ENCODE measurements around the gene GREB1. TPM values are rescaled to one million over a fixed set of nuclear protein-coding genes. Genes with fewer than 3 reads are reported as not detected.

GREB1 gene
- total and polyA plus RNA-seq, 12 donors: 2.2 to 26.2 (median 3.7) TPM

DNA sequence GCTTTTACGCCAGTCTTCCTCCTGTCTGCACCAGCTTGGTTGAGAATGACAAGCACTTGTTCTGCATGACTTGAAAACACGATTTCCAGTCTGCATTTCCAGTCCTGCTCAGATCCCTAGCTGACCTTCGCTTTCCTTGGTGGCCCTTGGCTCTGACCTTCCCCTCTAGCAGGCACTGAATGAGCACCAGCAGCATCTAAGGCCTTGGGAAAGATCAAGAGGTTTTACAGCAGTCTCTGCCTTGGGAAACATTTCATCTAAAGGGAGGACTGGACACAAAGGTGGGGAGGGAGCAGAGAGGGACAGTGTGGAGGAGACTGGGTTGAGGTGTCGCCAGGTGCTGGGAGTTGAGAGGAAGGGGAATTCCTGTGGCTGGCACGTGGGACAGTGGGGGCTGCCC is 105.7 kb downstream of the GREB1 start:
- Histone ChIP-seq H3K9me3 (replicated peaks in 1 of 3) (no peaks in the 10 kb centered on the region), H3K36me3 (replicated peaks in 1 of 2) (no peaks in the 10 kb centered on the region)
- no peak for DNase-seq

DNA sequence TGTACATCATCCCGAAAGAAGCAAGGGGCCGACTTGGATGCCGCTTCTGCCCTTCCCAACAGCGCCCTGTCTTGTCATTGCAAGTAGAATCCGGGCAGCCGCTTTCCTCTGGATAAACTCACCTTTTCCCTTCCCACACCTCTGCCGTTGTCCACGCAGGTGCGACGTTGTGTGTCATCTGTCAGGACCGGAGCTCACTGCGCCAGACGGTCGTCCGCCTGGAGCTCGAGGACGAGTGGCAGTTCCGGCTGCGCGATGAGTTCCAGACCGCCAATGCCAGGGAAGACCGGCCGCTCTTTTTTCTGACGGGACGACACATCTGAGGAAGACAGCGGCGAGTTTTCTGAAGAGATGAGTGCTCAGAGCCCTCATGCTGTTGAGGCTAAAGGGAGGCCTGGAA is 106.3 kb downstream of the GREB1 start:
- WGBS, 4 donors: 93 to 96% (median 94%) methylated on average over 21 to 27 of the region's 27 CpGs
- no peaks in the 10 kb centered on the region for H3K27me3 ChIP-seq

More for the DNA sequence above, 105.7 kb downstream of the GREB1 start:
- H3K4me1 ChIP-seq (replicated peaks in 1 of 2): no peaks in the 10 kb centered on the region
- H3K27me3 ChIP-seq: no peaks in the 10 kb centered on the region
- H3K27ac ChIP-seq: no peak overlapping the region
- H3K4me3 ChIP-seq: no peak overlapping the region
- TF ChIP-seq, protein P1, sequence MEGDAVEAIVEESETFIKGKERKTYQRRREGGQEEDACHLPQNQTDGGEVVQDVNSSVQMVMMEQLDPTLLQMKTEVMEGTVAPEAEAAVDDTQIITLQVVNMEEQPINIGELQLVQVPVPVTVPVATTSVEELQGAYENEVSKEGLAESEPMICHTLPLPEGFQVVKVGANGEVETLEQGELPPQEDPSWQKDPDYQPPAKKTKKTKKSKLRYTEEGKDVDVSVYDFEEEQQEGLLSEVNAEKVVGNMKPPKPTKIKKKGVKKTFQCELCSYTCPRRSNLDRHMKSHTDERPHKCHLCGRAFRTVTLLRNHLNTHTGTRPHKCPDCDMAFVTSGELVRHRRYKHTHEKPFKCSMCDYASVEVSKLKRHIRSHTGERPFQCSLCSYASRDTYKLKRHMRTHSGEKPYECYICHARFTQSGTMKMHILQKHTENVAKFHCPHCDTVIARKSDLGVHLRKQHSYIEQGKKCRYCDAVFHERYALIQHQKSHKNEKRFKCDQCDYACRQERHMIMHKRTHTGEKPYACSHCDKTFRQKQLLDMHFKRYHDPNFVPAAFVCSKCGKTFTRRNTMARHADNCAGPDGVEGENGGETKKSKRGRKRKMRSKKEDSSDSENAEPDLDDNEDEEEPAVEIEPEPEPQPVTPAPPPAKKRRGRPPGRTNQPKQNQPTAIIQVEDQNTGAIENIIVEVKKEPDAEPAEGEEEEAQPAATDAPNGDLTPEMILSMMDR (IDR thresholded peaks at IDR 0.05): no peak
- no peak for TF ChIP-seq POLR2A (IDR thresholded peaks at IDR 0.05)
- intact Hi-C loops (cut with DNase I): no loop called here
- 79 to 87% (median 83%) methylated on average over 5 of the region's 5 CpGs for WGBS, 4 donors

DNA sequence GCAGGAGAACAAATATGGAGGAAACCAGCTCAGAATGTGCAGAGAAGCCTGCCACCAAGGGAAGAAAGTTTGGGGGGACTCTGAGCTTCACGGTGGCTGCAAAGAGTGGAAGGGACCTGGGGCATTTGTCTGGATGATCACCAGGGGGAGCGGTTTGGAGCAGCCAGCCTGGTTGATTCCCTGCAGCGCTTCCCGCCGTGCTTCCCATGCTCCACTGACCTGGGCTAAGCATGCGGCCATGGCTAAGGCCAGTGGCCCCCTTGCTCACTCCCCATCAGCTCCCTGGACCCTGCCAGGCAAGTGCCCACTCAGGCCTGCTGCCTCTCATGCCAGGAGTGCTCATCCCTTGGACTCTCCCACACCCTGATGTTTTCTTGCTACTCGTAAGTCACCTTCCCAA is 109.1 kb downstream of the GREB1 start:
- no peak for DNase-seq
- no peaks in the 10 kb centered on the region for H3K27me3 ChIP-seq
- intact Hi-C loops (cut with DNase I): no loop called here
- no peak overlapping the region for H3K27ac ChIP-seq
- no peaks in the 10 kb centered on the region for H3K36me3 ChIP-seq (replicated peaks in 1 of 2)
- TF ChIP-seq, protein P1 (IDR thresholded peaks at IDR 0.05): no peak
- TF ChIP-seq POLR2A (IDR thresholded peaks at IDR 0.05): no peak
- no peak overlapping the region for H3K4me3 ChIP-seq
- no peaks in the 10 kb centered on the region for H3K4me1 ChIP-seq (replicated peaks in 1 of 2)
- H3K9me3 ChIP-seq (replicated peaks in 1 of 3): no peaks in the 10 kb centered on the region
- 74 to 87% (median 80%) methylated on average over 6 to 7 of the region's 7 CpGs for WGBS, 4 donors

More for the DNA sequence above, 106.3 kb downstream of the GREB1 start:
- DNase-seq: no peak
- no peaks in the 10 kb centered on the region for H3K4me1 ChIP-seq (replicated peaks in 1 of 2)
- intact Hi-C loops (cut with DNase I): no loop called here
- no peak overlapping the region for H3K4me3 ChIP-seq
- no peak overlapping the region for H3K27ac ChIP-seq
- H3K36me3 ChIP-seq (replicated peaks in 1 of 2): no peaks in the 10 kb centered on the region
- H3K9me3 ChIP-seq (replicated peaks in 1 of 3): no peaks in the 10 kb centered on the region
- TF ChIP-seq POLR2A (IDR thresholded peaks at IDR 0.05): no peak
- TF ChIP-seq, protein P1 (IDR thresholded peaks at IDR 0.05): no peak

DNA sequence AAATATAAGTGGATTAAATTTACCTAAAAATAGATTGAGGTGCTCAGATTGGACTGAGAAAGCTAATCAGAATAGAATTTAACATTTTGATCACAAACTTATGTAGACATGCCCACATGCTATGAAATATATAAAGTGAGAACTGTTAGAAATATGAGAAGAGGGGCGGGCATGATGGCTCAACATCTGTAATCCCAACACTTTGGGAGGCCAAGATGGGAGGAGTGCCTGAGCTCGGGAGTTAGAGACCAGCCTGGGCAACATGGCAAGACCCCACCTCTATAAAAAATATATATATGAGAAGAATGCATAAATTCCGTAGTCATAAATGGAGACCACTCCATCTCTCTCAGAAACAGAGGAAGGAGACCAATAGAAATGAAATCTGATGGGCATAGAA is 110.4 kb downstream of the GREB1 start:
- 78 to 93% (median 84%) methylated on average over 3 of the region's 3 CpGs for WGBS, 4 donors
- H3K4me3 ChIP-seq: no peak overlapping the region
- no peak for TF ChIP-seq POLR2A (IDR thresholded peaks at IDR 0.05)
- TF ChIP-seq, protein P1 (IDR thresholded peaks at IDR 0.05): no peak
- H3K27me3 ChIP-seq: no peaks in the 10 kb centered on the region
- no peaks in the 10 kb centered on the region for H3K36me3 ChIP-seq (replicated peaks in 1 of 2)
- no peaks in the 10 kb centered on the region for H3K4me1 ChIP-seq (replicated peaks in 1 of 2)
- intact Hi-C loops (cut with DNase I): no loop called here
- H3K9me3 ChIP-seq (replicated peaks in 1 of 3): no peaks in the 10 kb centered on the region
- H3K27ac ChIP-seq: no peak overlapping the region
- DNase-seq: no peak
